ENCODE data around the gene GIT2.
"Not testable (repeated sequence)": the region's sequence is repeated elsewhere in the genome, so short reads cannot be mapped to it uniquely, and the experiment has no call there.

DNA sequence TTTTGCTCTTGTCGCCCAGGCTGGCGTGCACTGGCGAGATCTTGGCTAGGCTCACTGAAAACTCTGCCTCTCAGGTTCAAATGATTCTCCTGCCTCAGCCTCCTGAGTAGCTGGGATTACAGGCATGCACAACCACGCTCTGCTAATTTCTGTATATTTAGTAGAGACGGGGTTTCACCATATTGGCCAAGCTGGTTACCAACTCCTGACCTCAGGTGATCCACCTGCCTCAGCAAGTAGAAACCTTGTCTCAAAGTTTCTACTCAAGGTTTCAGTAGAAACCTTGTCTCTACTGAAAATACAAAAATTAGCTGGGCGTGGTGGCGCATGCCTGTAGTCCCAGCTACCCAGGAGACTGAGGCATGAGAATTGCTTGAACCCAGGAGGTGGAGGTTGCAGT lies 104.4 kb downstream of the GIT2 start:
- not testable (repeated sequence) for TF ChIP-seq CTCF (IDR thresholded peaks at IDR 0.05); SIN3A (IDR thresholded peaks at IDR 0.05; ENCODE audit: borderline replicate concordance, insufficient read depth, low read depth, low read length); TCF7L2 (IDR thresholded peaks at IDR 0.05; ENCODE audit: low read depth, low read length)
- TF ChIP-seq, protein P1, sequence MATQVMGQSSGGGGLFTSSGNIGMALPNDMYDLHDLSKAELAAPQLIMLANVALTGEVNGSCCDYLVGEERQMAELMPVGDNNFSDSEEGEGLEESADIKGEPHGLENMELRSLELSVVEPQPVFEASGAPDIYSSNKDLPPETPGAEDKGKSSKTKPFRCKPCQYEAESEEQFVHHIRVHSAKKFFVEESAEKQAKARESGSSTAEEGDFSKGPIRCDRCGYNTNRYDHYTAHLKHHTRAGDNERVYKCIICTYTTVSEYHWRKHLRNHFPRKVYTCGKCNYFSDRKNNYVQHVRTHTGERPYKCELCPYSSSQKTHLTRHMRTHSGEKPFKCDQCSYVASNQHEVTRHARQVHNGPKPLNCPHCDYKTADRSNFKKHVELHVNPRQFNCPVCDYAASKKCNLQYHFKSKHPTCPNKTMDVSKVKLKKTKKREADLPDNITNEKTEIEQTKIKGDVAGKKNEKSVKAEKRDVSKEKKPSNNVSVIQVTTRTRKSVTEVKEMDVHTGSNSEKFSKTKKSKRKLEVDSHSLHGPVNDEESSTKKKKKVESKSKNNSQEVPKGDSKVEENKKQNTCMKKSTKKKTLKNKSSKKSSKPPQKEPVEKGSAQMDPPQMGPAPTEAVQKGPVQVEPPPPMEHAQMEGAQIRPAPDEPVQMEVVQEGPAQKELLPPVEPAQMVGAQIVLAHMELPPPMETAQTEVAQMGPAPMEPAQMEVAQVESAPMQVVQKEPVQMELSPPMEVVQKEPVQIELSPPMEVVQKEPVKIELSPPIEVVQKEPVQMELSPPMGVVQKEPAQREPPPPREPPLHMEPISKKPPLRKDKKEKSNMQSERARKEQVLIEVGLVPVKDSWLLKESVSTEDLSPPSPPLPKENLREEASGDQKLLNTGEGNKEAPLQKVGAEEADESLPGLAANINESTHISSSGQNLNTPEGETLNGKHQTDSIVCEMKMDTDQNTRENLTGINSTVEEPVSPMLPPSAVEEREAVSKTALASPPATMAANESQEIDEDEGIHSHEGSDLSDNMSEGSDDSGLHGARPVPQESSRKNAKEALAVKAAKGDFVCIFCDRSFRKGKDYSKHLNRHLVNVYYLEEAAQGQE (IDR thresholded peaks at IDR 0.05; ENCODE audit: insufficient read depth in 1 of 2, low read depth in 2 of 2, low read length in 1 of 2): not testable (repeated sequence)

Measured in Panc1 (cell line).